HG03575 (cell line): ENCODE results near the gene MXD3.
"Not testable (repeated sequence)": the region's sequence is repeated elsewhere in the genome, so short reads cannot be mapped to it uniquely, and the experiment has no call there.

Experiments used
- ATAC-seq: cut with Tn5 transposase; IDR thresholded peaks from one replicate; pipeline ENCODE4 v1.9.1; 2021; ENCODE audit not compliant: unreplicated experiment, insufficient number of reproducible peaks, low FRiP score; ENCODE audit errors: extremely low read depth

The MXD3 gene

DNA sequence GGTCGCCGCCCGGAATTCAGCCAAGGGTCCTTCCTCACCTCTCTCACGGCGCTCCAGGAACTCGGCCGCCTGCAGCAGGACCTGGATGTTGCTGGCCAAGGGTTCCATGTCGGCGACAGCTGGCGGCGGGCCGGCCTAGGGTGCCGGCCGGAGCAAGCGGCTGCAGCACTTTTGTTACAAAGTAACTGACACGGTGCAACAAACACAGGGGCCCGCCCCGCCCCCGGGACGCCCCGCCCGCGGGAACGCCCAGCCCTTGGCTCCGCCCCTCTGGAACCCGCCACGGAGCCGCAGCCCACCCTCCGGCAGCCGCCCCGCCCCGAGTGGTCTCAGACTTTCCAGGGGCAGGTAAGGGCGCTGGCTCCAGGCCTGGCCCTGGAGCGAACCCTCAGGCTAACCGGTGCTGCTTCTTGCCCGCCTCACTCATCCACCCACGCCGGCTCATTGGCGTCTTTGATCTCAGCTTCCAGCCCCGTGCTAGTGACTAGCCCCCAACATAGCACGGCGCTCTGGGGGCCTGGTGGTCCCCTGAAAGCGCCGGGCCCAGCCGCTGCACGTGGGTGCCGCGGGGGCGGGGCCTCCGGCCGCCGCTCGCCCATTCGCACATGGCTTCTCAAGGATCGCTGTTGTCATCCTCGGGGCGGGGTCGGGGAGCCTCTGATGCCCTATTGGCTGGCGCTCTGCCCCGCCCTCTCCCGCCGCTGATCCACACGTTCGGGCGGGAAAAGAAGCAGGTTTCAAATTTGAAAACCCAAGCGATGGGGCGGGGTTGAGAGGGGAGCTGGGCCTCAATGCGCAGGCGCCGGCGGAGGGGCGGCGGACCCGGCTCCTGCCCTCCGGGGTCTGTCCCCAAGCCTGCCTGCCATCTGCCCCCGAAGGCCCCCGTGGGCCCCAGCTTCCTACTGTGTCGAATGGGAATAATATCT, at the start of gene MXD3:
MXD3 (minus strand) TSS at position 176 of the 926 bp plus-strand sequence; CDS start at position 108, 68 bp downstream.
- no peak for ATAC-seq

DNA sequence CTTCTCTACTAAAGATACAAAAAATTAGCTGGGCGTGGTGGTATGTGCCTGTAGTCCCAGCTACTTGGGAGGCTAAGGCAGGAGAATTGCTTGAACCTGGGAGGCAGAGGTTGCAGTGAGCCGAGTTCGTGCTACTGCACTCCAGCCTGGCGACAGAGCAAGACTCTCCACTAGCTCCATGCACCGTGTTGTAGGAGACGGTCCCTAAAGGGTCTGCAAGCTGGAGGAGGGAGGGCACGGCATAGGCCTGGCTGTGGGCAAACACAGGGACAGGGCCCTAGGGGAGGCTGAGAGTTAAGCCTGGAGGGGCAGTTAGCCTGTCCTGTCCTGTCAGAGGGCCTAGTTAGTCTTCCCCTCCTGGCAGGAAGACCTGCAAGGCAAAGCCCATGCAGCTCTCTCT, 49.0 kb upstream of the MXD3 start:
- ATAC-seq: not testable (repeated sequence)

- ATAC-seq: no peak
These were observed 48.2 kb upstream of the MXD3 start for GRCh38 chr5:177359860-177360259.

GRCh38 chr5:177359451-177359851, 47.8 kb upstream of the MXD3 start:
- no peak for ATAC-seq

DNA sequence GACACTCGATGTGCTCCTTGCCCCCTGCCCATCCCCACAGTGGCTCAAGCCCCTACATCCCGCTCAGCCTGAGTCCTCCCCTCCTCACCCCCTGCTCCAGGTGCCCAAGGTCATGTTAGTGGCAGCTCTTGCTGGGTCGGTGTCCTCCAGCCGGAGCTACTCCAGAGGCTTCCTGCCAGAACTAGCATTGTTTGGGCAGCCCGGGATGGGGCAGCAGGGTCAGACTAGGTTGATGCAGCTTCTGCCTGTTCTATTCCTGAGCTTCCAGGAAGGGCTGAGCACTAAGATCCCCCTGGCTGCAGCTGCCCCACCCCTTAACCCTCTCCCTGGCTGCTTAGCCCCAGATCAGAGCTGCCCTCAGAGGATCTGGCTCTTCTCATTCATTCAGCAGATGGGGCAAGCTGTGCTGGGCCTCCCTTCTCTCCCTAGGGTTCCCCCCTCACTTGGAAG, 46.7 kb upstream of the MXD3 start:
- ATAC-seq: no peak

DNA sequence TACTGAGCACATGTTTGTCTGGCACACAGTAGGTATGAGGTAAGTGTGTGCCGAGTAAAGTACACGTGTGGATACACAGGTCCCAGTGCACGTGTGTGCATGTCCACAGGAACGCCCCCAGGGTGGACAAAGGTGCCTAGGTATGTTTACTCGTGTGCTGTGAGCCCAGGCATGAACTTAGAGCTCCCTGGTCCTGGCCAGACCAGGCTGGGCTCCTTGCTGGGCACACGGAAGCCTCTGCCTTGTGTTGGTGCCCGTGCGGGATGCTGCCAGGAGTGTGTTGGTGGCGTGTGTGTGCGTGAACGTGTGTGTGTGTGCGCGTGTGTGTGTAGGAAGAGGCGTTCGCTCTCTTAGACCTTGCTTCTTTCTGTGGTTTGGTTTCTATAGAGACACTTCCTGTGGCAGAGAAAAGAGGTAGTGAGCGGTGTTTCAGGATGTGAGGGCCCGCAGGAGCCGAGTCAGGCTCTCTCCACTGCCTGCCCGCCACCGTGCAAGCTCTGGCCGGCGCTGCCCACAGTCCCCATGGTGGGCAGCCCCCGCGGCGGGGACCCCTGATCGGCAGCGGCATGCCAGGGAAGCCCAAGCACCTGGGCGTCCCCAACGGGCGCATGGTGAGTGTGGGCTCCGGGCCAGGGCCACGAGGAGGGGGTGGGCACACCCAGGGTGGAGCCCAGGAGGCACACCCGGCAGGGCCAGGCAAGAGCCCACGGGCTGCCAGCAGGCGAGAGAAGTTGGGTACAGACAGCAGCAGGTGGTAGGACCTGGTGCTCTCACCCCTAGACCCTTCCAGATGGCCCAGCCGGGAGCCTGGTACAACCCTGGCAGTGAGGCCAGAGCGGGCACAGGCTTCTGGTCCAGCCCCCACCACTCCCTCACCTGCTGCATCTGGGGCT, 46.0 kb upstream of the MXD3 start, which contains the start of gene RGS14:
RGS14 (plus strand) TSS at position 466 of the 893 bp plus-strand sequence; CDS start at position 567, 101 bp downstream.
- ATAC-seq: peak; percentile 81

GRCh38 chr5:177357146-177357458, 45.4 kb upstream of the MXD3 start:
- no peak for ATAC-seq

DNA sequence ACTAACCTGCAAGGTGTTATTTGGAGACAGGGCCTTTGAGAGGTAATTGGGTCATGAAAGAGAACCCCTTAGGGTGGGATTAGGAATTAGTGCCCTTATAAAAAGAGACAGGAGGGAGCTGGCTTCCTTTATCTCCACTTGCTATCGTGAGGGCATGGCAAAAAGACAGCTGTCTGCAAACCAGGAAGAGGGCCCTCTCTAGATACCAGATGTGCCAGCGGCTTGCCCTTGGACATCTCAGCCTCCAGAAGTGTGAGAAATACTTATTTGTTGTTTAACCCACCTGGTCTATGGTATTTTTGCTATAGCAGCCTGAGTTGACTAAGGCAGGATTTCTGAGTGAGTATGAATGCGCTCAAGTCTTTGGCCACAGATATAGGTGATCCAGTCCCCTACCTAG, 45.0 kb upstream of the MXD3 start:
- ATAC-seq: no peak

DNA sequence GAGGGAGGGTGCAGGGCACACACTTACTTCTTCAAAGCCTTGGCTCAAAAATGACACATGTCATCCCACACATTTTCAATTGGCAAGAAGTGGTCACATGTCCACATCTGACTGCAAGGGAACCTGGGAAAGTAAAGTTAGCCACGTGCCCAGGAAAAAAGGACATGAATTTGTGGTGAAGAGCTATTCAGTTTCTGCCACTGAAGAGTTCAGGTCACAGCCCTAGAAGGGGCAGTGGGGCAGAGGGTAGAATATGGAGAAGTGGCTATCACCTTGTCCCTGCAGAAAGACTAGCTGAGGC, 44.1 kb upstream of the MXD3 start:
- no peak for ATAC-seq

DNA sequence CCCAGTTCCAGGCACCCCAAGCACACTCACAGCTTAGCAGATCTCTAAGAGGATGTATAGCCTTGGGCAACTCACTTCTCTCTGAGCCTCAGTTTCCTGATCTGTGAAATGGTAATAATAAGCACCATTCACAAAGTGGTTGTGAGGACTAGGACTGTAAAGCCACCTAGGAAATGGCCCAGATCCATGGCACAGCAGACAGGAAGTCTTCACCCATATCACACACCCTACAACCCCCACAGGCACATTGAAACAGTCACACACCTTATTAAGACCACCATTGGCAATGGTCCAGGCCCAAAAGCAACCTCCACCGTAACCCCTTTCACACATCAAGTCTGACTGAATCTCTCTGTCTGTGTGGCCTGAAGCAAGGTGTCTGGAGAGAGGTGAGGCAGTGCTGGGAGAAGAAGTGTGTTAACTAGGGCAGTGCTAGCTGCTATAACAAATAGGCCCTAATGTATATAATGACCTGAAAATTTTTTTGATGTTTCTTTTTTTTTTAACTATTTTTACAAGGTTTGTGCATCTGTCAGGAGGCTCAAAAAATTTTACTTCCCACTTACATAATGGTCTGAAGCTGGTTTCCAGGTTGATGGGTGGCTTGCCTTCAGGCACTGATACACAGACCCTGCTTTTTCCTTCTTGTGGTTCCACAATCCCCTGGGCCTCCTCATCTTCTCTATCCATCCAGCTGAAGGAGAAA, 43.6 kb upstream of the MXD3 start:
- no peak for ATAC-seq

DNA sequence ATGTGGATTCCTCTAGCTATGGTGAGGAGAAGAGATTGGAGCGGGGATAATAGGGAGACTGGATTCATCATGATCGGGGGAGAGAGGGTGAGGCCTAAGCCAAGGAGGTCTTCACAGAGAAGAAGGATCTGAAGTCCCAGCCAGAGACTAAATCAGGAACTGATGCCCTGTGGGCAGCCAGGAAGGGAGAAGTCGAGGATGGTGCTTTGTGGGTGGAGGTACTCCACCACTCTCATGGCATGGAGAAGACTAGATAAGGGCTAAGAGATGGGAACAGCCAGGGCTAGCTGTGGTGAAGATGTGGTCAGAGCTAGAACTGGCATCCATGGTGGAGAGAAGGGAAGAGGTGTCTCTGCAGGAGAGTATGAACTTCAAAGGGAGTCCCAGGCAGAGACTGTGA, 43.0 kb upstream of the MXD3 start:
- no peak for ATAC-seq

- no peak for ATAC-seq
These were observed 42.6 kb upstream of the MXD3 start for GRCh38 chr5:177354256-177354655.

- ATAC-seq: no peak
These were observed 41.4 kb upstream of the MXD3 start for GRCh38 chr5:177353093-177353492.

DNA sequence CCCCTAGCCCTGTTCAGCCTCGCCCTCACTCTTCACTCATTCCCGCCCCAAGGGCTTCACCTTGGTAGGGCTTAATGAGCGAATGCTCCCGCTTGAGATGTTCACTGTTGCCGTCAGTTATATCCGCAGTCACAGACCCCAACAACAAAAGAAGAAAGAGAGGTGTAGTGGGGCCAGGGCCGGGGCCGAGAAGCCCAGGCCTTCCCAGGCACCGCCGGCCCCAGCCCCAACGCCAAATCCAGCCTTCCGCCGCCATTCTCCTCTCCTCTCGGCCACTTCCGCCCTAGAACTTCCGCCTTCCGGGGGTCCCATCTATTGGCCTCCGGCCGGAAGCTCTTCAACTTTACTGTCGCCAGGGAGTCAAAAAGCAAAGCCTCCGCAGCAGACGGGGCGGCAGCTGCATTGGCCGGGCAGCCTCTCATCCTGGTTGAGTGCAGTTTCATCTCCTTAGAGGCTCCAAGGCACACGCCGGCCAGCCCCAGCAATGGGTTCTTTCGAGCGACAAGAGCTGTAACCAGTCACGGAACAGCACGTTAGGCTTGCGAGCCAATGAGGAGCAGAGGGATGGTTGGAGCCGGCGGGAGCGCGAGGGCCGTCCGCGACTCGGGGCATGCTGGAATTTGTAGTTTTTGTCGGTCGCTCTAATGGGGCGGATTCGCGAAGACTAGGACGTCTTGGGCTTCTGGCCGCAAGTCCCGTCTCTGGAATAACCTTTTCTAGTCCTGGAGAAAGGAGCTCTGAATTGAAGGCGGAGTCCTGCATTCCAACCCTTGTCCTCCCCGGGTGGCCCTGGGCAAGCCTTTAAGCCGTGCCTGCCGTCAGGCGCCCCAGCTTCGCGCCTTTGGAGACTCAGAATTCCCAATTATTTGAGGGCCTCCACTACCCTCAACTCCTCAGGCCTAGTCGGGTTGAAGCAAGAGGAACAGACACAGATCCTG, 40.0 kb upstream of the MXD3 start, which contains the start of gene LMAN2:
LMAN2 (minus strand) TSS at position 277 of the 938 bp plus-strand sequence; CDS start at position 256, 21 bp downstream.
- ATAC-seq: peak; percentile 39

DNA sequence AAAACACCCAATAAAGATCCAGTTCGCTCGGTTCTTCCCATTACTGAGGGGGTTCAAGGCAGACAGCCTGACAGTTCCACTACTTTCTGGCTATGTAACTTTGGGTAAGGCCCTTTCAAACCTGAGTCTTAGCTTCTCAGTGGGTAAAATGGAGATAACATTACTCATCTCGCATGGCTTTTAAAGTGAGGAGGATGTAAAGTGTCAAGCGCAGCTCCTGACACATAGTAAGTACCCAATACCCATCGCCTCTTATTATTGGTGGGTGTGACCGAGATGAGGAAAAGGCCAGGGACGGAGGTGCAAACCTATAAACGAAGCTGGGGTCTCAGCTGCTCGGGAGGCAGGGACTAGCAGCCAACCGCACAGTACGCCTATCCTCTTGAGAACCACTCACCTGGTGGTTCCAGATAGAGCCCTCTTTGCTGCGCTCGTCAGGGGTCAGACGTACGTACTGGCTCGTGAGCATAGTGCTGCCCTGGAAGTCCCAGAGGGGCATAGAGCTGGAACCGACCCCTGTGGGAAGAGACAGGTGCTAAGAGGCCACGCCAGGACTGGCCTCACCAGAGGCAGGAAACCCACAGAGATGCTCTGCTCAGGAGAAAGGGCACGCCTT, 39.2 kb upstream of the MXD3 start:
- no peak for ATAC-seq

DNA sequence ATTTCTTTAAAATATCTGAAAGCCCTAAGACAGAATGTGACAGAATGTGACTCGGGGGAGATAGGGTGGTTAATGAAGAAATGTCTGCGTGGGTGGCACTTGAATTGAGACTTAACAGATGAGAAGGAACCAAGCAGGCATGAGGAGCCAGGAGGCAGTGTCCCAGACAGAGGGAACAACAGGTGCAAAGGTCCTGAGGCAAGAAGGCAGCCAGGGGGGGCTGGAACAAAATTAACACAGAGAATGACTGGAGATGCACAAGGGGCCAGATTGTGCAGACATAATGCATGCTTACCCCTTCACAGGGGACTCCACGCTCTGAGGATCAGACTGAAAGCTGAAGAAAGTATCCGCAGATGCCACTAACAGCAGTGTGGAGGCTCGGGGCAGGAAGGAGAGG, 38.1 kb upstream of the MXD3 start:
- ATAC-seq: no peak

DNA sequence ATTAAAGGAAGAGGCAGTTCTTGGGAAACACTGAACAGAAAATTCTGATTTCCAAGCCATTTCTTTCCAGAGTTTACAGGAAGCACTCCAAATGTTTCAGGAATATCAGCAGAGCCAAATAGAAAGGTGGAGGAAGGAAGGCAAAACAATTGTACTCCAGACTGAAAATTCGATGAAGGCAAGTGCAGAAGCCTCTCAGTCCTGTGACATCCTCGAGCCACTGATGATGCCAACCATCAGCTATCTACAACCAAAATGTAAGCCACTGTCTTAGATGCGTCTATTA, 37.6 kb upstream of the MXD3 start:
- no peak for ATAC-seq

GRCh38 chr5:177347699-177348098, 36.0 kb upstream of the MXD3 start:
- ATAC-seq: no peak
